Small intestine (tissue), 7 donors: ENCODE measurements around the gene MVP. TPM values are rescaled to one million over a fixed set of nuclear protein-coding genes. Genes with fewer than 3 reads are reported as not detected.

Experiments
- DNase-seq, 2 donors: peaks; one replicate each; pipeline versions ENCODE4 v3.0.0 to v3.0.0-alpha.2; 2013
- FAIRE-seq: peaks from 2 replicates; lab custom pipeline; 2012; peaks lifted over from hg19 to GRCh38; lab: Jason Lieb, UNC
- H3K27ac ChIP-seq, 3 donors: one replicate each; pipeline ENCODE4 v1.5.1; 2013; ENCODE audit warnings: low read length in 2 of 3, mild to moderate bottlenecking in 2 of 3, control low read depth in 1 of 3, inconsistent platforms in 1 of 3, low read depth in 1 of 3, moderate library complexity in 1 of 3
- H3K27me3 ChIP-seq, 3 donors: one replicate each; pipeline ENCODE4 v1.6.1; 2013; ENCODE audit warnings: low read length in 3 of 3, inconsistent platforms in 1 of 3; ENCODE audit not compliant: control insufficient read depth in 3 of 3, insufficient read depth in 3 of 3
- H3K36me3 ChIP-seq, 3 donors: one replicate each; pipeline ENCODE4 v1.6.1; 2013; ENCODE audit warnings: low read length in 3 of 3, inconsistent platforms in 1 of 3, low read depth in 1 of 3, mild to moderate bottlenecking in 1 of 3, moderate library complexity in 1 of 3; ENCODE audit not compliant: control insufficient read depth in 3 of 3, insufficient read depth in 2 of 3
- H3K4me1 ChIP-seq, 3 donors: one replicate each; pipeline ENCODE4 v1.6.1; 2013; ENCODE audit warnings: low read length in 2 of 3, inconsistent platforms in 1 of 3, low read depth in 1 of 3, mild to moderate bottlenecking in 1 of 3, moderate library complexity in 1 of 3; ENCODE audit not compliant: control insufficient read depth in 3 of 3, insufficient read depth in 2 of 3
- H3K4me3 ChIP-seq, 3 donors: one replicate each; pipeline ENCODE4 v1.5.1; 2013; ENCODE audit warnings: low read length in 3 of 3, control low read depth in 1 of 3, inconsistent platforms in 1 of 3, low read depth in 1 of 3, mild to moderate bottlenecking in 1 of 3, moderate library complexity in 1 of 3
- H3K9me3 ChIP-seq, 2 donors: one replicate each; pipeline ENCODE4 v1.6.1; 2013; ENCODE audit warnings: low read depth in 1 of 2, low read length in 1 of 2; ENCODE audit not compliant: control insufficient read depth in 2 of 2, insufficient read depth in 1 of 2
- WGBS, 3 donors: extraction: QIAGEN DNeasy Blood & Tissue Kit; methylation state at CpG; one replicate each; pipeline ENCODE4 v1.1.7; 2013; 5-methylcytosine and 5-hydroxymethylcytosine counted together
- polyA plus RNA-seq, 4 donors: library from polyadenylated mRNA; stranded (reverse) in 3 of 4; unstranded in 1 of 4; fragments of 200-250 nt in 3 of 4; fragments of 120-200 nt in 1 of 4; gene quantifications; one replicate each; pipeline versions ENCODE4 v1.2.1 to v1.2.3, GENCODE V29; 2013
- donor health status: healthy with polysubstance abuse.
- donor health status: control.
- donor health status: control.
- donor health status: Bipolar disorder and iron deficiency.
- donor health status: healthy.

The MVP gene
- polyA plus RNA-seq, 4 donors: 175 to 558 (median 292) TPM

DNA sequence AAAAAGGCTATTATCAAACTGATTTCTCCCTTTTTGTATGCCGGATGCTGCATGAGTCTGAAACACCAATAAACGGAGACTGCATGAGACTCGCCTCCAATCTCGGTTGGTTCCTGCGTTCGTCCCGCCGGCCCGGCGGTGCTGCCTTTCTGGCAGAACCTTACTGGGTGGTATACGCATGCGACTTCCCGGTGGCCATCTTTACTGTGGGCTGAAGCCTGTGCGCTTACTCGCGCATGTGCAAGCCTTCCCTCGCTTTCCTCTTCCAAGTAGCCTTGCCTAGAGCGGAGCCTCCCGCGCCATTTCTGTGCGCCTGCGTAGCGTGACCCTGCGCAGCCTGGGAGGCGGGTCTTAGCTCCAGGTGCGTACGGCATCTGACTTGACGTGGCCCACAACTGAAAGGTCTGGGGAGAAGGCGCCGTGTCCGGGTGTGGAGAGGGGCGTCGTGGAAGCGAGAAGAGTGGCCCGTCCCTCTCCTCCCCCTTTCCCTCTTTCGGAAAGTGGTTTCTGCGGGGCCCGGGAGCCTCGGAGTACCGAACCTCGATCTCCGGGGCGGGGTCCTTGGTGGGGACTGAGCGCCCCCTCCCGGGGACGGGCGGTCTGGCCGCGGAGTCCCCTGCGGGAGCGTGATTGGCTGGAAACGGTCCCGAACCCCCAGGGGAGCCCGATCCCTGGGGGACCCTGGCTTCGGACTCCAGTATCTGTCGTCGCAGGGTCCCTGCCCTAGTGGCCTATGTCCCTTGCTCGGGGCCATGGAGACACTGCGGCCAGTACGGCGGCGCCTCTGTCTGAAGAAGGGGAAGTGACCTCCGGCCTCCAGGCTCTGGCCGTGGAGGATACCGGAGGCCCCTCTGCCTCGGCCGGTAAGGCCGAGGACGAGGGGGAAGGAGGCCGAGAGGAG lies 4.2 kb upstream of the MVP start, which contains the start of gene PAGR1:
TSS of gene PAGR1 (plus strand) at position 360 of the 901 bp plus-strand sequence. CDS start at position 734, 374 bp downstream.
- H3K4me1 ChIP-seq: peaks cover 2 to 51% (median 7%) of the 10 kb centered on the region in 3 donors
- H3K9me3 ChIP-seq: no peaks in the 10 kb centered on the region
- FAIRE-seq (no peak), DNase-seq (peak; percentile 98 to 100)
- peaks cover 0 to 28% (median 2%) of the 10 kb centered on the region in 3 donors for H3K36me3 ChIP-seq
- peak within 1 kb of the TSS; percentile 58 to 93 (median 62) for H3K4me3 ChIP-seq
- WGBS, 3 donors: 0 to 1% (median 1%) methylated on average over 66 to 70 of the region's 70 CpGs
- peak within 1 kb of the TSS; percentile 80 to 97 (median 96) for H3K27ac ChIP-seq
- peaks cover 0 to 21% (median 0%) of the 10 kb centered on the region in 3 donors for H3K27me3 ChIP-seq

DNA sequence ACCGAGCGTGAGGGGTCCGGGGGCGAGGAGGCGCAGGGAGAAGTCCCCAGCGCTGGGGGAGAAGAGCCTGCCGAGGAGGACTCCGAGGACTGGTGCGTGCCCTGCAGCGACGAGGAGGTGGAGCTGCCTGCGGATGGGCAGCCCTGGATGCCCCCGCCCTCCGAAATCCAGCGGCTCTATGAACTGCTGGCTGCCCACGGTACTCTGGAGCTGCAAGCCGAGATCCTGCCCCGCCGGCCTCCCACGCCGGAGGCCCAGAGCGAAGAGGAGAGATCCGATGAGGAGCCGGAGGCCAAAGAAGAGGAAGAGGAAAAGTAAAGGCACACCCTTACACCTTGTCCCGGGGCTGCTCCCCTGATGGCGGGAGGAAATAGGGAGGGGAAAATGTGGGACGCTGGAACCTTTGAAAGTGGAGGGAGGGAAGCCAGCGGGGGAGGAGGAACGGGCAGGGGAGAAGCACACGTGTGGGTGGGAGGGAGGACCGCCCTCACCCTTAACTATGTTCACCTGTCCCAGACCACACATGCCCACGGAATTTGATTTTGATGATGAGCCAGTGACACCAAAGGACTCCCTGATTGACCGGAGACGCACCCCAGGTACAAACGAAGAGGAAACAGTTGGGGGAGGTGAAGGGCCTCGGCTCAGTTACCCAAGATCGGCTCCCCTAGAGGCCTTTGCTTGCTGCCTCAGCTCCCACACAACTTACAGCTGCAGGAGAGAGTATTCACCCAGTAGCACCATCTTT lies 3.4 kb upstream of the MVP start:
- peaks cover 0 to 21% (median 0%) of the 10 kb centered on the region in 3 donors for H3K27me3 ChIP-seq
- DNase-seq (peak; percentile 78 to 86), FAIRE-seq (no peak)
- H3K4me3 ChIP-seq: peak overlapping the region; percentile 58 to 93 (median 62)
- peaks cover under 1 to 51% (median 7%) of the 10 kb centered on the region in 3 donors for H3K4me1 ChIP-seq
- H3K36me3 ChIP-seq: peaks cover 0 to 33% (median 2%) of the 10 kb centered on the region in 3 donors
- H3K9me3 ChIP-seq: no peaks in the 10 kb centered on the region
- H3K27ac ChIP-seq: peak overlapping the region; percentile 80 to 97 (median 96)
- 0 to 1% (median 1%) methylated on average over 36 to 37 of the region's 37 CpGs for WGBS, 3 donors

DNA sequence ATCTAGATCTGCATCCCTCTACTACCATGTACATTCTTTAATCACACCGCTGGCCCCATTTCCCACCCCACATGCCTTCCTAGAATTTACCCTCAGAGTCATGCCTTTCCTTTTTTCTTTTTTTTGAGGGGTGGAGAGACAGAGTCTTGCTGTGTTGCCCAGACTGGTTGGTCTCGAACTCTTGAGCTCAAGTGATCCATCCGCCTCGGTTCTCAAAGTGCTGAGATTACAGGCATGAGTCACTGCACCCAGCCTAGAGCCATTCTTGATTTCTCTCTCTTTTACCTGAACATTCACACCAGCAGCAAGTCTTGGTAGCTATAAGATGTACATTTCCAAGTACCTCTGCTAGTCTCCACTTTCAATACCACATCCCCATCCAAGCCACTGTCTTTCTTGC lies 2.2 kb upstream of the MVP start:
- H3K27me3 ChIP-seq: peaks cover 0 to 10% (median 0%) of the 10 kb centered on the region in 3 donors
- no peaks in the 10 kb centered on the region for H3K9me3 ChIP-seq
- H3K4me1 ChIP-seq: peaks cover 0 to 56% (median 5%) of the 10 kb centered on the region in 3 donors
- 45 to 68% (median 65%) methylated on average over 4 of the region's 4 CpGs for WGBS, 3 donors
- DNase-seq (no peak), FAIRE-seq (no peak)
- H3K36me3 ChIP-seq: peaks cover 0 to 41% (median 2%) of the 10 kb centered on the region in 3 donors
- H3K4me3 ChIP-seq: no peak overlapping the region
- H3K27ac ChIP-seq: peak overlapping the region in 1 of 3 donors; percentile 14

DNA sequence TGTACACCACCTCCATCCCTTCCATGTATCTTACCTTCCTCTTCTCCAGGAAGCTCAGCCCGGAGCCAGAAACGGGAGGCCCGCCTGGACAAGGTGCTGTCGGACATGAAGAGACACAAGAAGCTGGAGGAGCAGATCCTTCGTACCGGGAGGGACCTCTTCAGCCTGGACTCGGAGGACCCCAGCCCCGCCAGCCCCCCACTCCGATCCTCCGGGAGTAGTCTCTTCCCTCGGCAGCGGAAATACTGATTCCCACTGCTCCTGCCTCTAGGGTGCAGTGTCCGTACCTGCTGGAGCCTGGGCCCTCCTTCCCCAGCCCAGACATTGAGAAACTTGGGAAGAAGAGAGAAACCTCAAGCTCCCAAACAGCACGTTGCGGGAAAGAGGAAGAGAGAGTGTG lies 756 bp upstream of the MVP start:
- Histone ChIP-seq H3K4me3 (peak overlapping the region in 1 of 3 donors; percentile 77), H3K27ac (peak overlapping the region; percentile 72 to 97 (median 91)), H3K4me1 (peaks cover 0 to 68% (median 8%) of the 10 kb centered on the region in 3 donors), H3K9me3 (no peaks in the 10 kb centered on the region), H3K27me3 (no peaks in the 10 kb centered on the region), H3K36me3 (peaks cover 0 to 48% (median 2%) of the 10 kb centered on the region in 3 donors)
- WGBS, 3 donors: 21 to 63% (median 47%) methylated on average over 15 of the region's 15 CpGs
- DNase-seq (peak in 1 of 2 donors; percentile 79), FAIRE-seq (no peak)

DNA sequence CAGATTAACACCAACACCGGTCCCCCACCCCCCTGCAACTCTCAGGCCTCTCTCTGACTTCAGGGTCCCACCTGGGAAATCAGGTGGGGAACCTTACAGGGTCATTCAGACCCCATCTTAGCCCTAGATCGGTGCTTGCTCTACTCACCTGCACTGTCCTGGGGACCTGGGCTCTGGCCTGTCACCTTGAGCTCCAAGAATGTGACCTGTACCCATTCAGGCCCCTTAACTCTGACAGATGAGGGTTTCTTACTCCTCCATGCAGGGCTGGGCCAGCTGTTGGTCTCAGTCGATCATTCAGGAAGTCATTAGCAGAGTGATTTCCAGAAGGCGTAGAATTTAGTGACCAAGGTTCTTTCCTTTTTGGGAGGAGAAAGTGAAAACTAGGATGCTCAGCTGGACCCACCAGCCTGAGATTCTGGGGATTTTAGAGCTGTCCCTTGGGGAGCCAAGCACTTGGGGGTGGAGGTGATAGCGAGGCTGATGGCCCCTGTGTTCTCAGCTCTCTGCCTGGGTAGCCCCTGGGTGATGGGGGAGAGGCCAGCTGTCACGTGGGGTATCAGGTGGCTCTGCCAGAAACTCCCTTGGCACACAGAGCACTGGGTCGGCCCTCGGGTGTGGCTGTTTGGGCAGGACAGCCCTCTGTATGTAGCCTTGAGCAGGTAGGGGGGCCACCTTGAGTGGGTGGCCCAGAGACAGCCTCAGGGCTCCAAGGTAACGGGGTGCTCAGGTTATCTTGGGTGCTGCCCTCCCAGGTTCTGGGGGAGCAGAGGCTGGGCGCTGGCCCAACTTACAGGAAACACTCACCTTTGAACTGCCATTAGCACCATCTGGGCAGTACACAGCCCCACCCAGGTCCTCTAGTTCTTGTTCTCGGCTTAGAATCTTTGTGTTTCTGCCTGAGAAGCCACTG lies 724 bp downstream of the MVP start:
- no peaks in the 10 kb centered on the region for H3K9me3 ChIP-seq
- WGBS, 3 donors: 1 to 14% (median 3%) methylated on average over 11 of the region's 11 CpGs
- H3K27me3 ChIP-seq: no peaks in the 10 kb centered on the region
- FAIRE-seq (no peak), DNase-seq (peak; percentile 73 to 96)
- H3K27ac ChIP-seq: peak overlapping the region; percentile 84 to 97 (median 91)
- H3K4me1 ChIP-seq: peaks cover 7 to 75% (median 19%) of the 10 kb centered on the region in 3 donors
- H3K36me3 ChIP-seq: peaks cover 0 to 56% (median 2%) of the 10 kb centered on the region in 3 donors
- peak overlapping the region; percentile 46 to 87 (median 77) for H3K4me3 ChIP-seq

DNA sequence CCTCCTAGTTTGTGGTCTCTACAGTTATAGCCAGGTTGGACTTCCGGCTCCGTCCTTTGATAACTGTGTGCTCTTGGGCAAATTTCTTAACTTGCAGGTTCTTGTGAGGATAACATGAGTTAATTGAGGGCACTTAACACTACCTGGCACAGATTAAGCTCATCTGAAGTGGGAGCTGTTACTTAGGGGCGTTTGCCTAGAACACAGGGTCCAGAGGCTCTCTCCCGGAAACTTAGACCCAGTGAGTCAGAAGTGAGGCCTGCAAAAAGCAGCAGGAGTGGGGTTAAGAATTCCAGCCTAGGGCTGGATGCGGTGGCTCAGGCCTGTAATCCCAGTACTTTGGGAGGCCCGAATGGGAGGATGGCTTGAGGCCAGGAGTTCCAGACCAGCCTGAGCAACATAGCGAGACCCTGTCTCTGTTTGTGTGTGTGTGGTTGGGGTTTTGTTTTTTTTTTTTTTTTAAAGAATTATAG lies 1.4 kb downstream of the MVP start:
- whole genome bisulfite sequencing, 3 donors: 2 to 29% (median 9%) methylated on average over 7 of the region's 7 CpGs
- DNase-seq: peak in 1 of 2 donors; percentile 78
- peak overlapping the region; percentile 27 to 77 (median 46) for H3K4me3 ChIP-seq
- peaks cover 9 to 79% (median 22%) of the 10 kb centered on the region in 3 donors for H3K4me1 ChIP-seq
- no peak for FAIRE-seq
- peak overlapping the region; percentile 84 to 97 (median 91) for H3K27ac ChIP-seq
- H3K27me3 ChIP-seq: no peaks in the 10 kb centered on the region
- peaks cover 0 to 58% (median 2%) of the 10 kb centered on the region in 3 donors for H3K36me3 ChIP-seq
- no peaks in the 10 kb centered on the region for H3K9me3 ChIP-seq

DNA sequence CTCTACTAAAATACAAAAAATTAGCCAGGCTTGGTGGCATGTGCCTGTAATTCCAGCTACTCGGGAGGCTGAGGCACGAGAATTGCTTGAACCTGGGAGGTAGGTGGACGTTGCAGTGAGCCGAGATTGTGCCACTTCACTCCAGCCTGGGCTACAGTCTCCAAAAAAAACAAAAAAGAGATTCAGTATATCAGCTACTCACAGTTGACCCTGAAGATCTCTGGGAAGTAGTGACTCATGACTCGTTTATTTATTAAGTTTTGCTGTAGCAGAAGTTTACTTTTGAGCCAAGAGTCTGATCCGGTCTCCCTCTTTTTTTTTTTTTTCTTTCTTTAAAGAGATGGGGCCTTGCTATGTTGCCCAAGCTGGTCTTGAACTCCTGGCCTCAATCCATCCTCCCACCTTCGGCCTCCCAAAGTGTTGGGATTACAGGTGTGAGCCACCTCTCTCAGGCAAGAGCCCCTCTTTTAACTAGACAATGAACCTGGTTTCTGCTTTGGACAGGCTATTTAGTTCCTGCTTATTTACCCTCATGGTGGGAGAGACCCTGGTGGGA lies 4.4 kb downstream of the MVP start:
- peak overlapping the region; percentile 88 to 90 (median 89) for H3K27ac ChIP-seq
- H3K9me3 ChIP-seq: no peaks in the 10 kb centered on the region
- 17 to 28% (median 23%) methylated on average over 7 of the region's 7 CpGs for WGBS, 3 donors
- no peaks in the 10 kb centered on the region for H3K27me3 ChIP-seq
- FAIRE-seq: no peak
- peak in 1 of 2 donors; percentile 68 for DNase-seq
- peaks cover 0 to 42% (median 0%) of the 10 kb centered on the region in 3 donors for H3K36me3 ChIP-seq
- peaks cover 15 to 81% (median 25%) of the 10 kb centered on the region in 3 donors for H3K4me1 ChIP-seq
- no peak overlapping the region for H3K4me3 ChIP-seq
